ENCODE data around the gene ABCA1. TPM values are rescaled to one million over a fixed set of nuclear protein-coding genes. Genes with fewer than 3 reads are reported as not detected.

The ABCA1 gene
- total RNA-seq, 4 donors from 2014 or later = 4.9 to 23.8 (median 21.5) TPM

DNA sequence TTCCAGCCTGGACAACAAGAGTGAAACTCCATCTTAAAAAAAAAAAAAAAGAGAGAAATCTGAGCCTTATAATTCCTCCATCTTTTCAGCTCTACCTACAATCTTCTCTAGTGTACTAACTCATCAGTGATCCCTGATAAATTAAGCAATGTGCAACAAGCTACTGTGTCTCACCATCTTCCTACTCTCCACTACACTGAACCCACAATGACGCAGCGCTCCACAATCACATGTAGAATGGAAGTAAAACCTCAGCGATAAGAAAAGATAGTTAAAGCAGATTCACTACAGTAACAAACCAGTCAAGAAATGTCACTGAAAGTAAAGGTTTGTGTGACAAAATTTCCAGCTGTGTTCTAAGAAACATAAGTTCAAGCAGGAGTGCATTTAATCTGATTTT, 13.5 kb downstream of the ABCA1 start:
- no peak for DNase-seq
- H3K36me3 ChIP-seq = no peaks in the 10 kb centered on the region
- no peak overlapping the region for H3K4me3 ChIP-seq
- ATAC-seq = no peak
- H3K9me3 ChIP-seq = no peaks in the 10 kb centered on the region
- no peaks in the 10 kb centered on the region for H3K27me3 ChIP-seq
- intact Hi-C loops (cut with DNase I; ENCODE audit: low total_unique reads) = no loop called here
- in situ Hi-C loops (cut with MboI; ENCODE audit: low sequenced_read_pairs in 4 of 4) = loop anchor here in 1 of 4 donors (5.0 kb wide), 1 partner anchor 47 kb away; no protein-coding TSS in a partner anchor
- peak overlapping the region; percentile 66 to 76 (median 74) for H3K27ac ChIP-seq
- TF ChIP-seq POLR2A (IDR thresholded peaks at IDR 0.05) = no peak
- TF ChIP-seq, protein P1, sequence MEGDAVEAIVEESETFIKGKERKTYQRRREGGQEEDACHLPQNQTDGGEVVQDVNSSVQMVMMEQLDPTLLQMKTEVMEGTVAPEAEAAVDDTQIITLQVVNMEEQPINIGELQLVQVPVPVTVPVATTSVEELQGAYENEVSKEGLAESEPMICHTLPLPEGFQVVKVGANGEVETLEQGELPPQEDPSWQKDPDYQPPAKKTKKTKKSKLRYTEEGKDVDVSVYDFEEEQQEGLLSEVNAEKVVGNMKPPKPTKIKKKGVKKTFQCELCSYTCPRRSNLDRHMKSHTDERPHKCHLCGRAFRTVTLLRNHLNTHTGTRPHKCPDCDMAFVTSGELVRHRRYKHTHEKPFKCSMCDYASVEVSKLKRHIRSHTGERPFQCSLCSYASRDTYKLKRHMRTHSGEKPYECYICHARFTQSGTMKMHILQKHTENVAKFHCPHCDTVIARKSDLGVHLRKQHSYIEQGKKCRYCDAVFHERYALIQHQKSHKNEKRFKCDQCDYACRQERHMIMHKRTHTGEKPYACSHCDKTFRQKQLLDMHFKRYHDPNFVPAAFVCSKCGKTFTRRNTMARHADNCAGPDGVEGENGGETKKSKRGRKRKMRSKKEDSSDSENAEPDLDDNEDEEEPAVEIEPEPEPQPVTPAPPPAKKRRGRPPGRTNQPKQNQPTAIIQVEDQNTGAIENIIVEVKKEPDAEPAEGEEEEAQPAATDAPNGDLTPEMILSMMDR (IDR thresholded peaks at IDR 0.05 in 4 of 5, conservative IDR thresholded peaks at IDR 0.05 in 1 of 5) = no peak
- H3K4me1 ChIP-seq = peaks cover 60 to 98% of the 10 kb centered on the region in 2 donors

DNA sequence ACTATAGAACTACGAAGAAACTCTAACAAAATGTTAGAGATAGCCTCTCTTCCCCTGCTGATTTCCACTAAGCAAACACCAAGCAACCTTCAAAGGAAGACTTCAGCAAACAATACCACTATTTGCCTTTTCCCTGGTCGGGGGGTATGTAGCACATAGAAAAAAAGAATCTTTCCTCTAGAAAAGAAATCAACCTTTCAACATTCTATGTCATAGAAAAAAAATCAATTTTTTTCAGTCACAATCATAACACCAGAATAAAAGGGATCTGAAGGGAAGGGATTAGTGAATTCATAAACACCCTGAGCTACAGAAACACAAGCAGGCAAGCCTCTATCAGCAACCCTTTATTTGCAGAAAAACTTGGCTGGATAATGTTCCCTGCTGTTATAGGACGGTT, 15.3 kb downstream of the ABCA1 start:
- Histone ChIP-seq H3K27ac (peak overlapping the region in 1 of 4 donors; percentile 50), H3K4me1 (peaks cover 75 to 98% of the 10 kb centered on the region in 2 donors)

DNA sequence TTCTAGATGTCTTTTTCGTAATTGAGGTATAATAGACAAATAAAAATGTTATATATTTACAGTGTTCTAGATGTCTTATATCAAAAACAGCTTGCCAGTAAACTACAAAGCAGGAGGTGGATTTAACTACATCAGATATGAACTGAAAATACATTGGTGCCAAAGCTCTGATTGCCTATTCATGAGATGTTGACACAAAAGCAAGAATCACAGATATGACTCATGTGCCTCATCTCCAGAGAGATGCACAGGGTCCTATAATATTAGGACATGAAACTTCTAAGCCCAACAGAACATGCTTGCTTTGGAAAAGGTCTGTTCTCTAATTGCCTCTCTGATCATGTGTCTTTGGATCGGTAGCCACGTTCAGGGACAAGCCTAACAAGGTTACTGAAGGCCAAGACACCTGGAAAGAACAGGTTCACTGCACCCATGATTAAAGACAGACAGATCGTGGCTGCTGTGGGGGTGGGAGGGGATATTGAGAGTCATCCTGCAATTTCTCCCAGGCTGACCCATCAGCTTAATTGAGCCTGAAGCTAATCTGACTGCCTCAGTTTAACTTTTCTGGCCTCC, 16.8 kb downstream of the ABCA1 start:
- peaks cover 87 to 98% of the 10 kb centered on the region in 2 donors for H3K4me1 ChIP-seq
- DNase-seq = no peak
- in situ Hi-C loops (cut with MboI; ENCODE audit: low sequenced_read_pairs in 4 of 4) = loop anchor here in 1 of 4 donors (5.0 kb wide), 1 partner anchor 44 kb away; no protein-coding TSS in a partner anchor
- ATAC-seq = peak; percentile 3 to 30
- intact Hi-C loops (cut with DNase I; ENCODE audit: low total_unique reads) = no loop called here
- H3K27me3 ChIP-seq = no peaks in the 10 kb centered on the region
- no peak overlapping the region for H3K4me3 ChIP-seq
- H3K9me3 ChIP-seq = no peaks in the 10 kb centered on the region
- peak overlapping the region; percentile 43 to 58 (median 52) for H3K27ac ChIP-seq
- no peak for TF ChIP-seq POLR2A (IDR thresholded peaks at IDR 0.05)
- TF ChIP-seq, protein P1 (IDR thresholded peaks at IDR 0.05 in 4 of 5, conservative IDR thresholded peaks at IDR 0.05 in 1 of 5) = no peak
- H3K36me3 ChIP-seq = no peaks in the 10 kb centered on the region

More for the DNA sequence above, 15.3 kb downstream of the ABCA1 start:
- DNase-seq = no peak
- Histone ChIP-seq H3K27me3 (no peaks in the 10 kb centered on the region), H3K36me3 (no peaks in the 10 kb centered on the region), H3K9me3 (no peaks in the 10 kb centered on the region), H3K4me3 (no peak overlapping the region)
- TF ChIP-seq, protein P1 (IDR thresholded peaks at IDR 0.05 in 4 of 5, conservative IDR thresholded peaks at IDR 0.05 in 1 of 5) = no peak
- no peak for TF ChIP-seq POLR2A (IDR thresholded peaks at IDR 0.05)
- in situ Hi-C loops (cut with MboI; ENCODE audit: low sequenced_read_pairs in 4 of 4) (loop anchor here in 1 of 4 donors (5.0 kb wide), 1 partner anchor 45 kb away; no protein-coding TSS in a partner anchor), intact Hi-C loops (cut with DNase I; ENCODE audit: low total_unique reads) (no loop called here)
- no peak for ATAC-seq

DNA sequence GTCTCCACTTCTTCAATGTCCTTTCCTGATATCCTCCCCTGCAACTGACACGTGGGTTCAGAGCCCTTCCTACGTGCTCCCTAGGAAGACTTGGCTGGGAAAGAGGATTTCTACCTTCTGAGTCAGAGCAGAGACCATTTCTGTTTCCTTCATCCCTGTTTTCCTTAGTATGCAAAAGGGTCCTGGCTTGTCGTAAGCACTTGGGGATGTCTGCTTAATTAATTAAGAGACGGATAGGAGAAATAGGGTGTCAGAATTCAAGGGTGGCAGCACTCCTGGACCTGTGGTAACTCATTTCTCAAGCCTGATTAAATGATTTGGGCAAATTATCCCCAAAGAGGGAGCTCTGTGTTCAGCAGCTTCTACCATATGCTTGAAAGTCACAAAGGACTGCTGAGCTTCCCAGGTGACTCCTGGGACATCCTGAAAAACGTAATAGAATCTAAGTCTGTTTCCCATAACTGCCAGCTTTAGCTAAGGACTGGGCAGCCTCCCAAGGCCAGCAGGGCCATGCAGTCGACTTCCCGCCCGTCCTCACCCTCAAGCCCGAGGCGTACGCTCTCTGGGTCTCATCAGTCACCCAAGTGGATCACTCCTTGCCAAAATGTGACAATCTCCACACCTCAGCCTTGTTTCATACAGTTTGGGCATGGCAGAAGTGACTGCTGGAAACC, 20.5 kb downstream of the ABCA1 start:
- H3K27me3 ChIP-seq = no peaks in the 10 kb centered on the region
- H3K4me1 ChIP-seq = peaks cover 90 to 97% of the 10 kb centered on the region in 2 donors
- H3K4me3 ChIP-seq = no peak overlapping the region
- H3K27ac ChIP-seq = peak overlapping the region; percentile 24 to 71 (median 60)
- H3K36me3 ChIP-seq = no peaks in the 10 kb centered on the region
- TF ChIP-seq, protein P1 (IDR thresholded peaks at IDR 0.05 in 4 of 5, conservative IDR thresholded peaks at IDR 0.05 in 1 of 5) = no peak
- no peak for TF ChIP-seq POLR2A (IDR thresholded peaks at IDR 0.05)
- ATAC-seq (peak; percentile 28 to 70), DNase-seq (peak in 1 of 2 donors; percentile 25)
- no peaks in the 10 kb centered on the region for H3K9me3 ChIP-seq
- intact Hi-C loops (cut with DNase I; ENCODE audit: low total_unique reads) (loop anchor here (2.0 kb wide), 1 partner anchor 39 kb away; no protein-coding TSS in a partner anchor), in situ Hi-C loops (cut with MboI; ENCODE audit: low sequenced_read_pairs in 4 of 4) (no loop called here)
